Common myeloid progenitor, CD34-positive (primary cell): ENCODE results near the gene SPANXN2.

Source experiments
- CTCF ChIA-PET: fragments of 350-600 bp; sonication (Branson Sonifier 250); formaldehyde crosslinking; loops from one replicate; lab custom pipeline; 2021; ENCODE audit warnings: antibody characterized with exemption; lab: Charles Lee
- POLR2A ChIA-PET: fragments of 350-600 bp; sonication (Branson Sonifier 250); formaldehyde crosslinking; loops from one replicate; lab custom pipeline; 2021; ENCODE audit warnings: antibody characterized with exemption; lab: Charles Lee
- DNase-seq, 3 donors: peaks; one replicate each; pipeline versions ENCODE4 v3.0.0 to v3.0.0-alpha.2; 2013
- H3K27ac ChIP-seq, 2 experiments: 1 replicate in 1 of 2; 2 replicates in 1 of 2; pipeline ENCODE4 v1.7.0; 2013; ENCODE audit warnings: inconsistent platforms in 2 of 2, low read length in 2 of 2, mild to moderate bottlenecking in 2 of 2, low read depth in 1 of 2, moderate library complexity in 1 of 2; ENCODE audit not compliant: severe bottlenecking in 2 of 2, insufficient read depth in 1 of 2, poor library complexity in 1 of 2
- H3K27me3 ChIP-seq, 5 experiments: replicated peaks in 2 of 5; 1 replicate in 3 of 5; 2 replicates in 2 of 5; pipeline versions ENCODE4 v1.6.1 to v1.7.0; 2013; ENCODE audit warnings: low read length in 4 of 5, mild to moderate bottlenecking in 2 of 5, moderate library complexity in 2 of 5, inconsistent platforms in 1 of 5; ENCODE audit not compliant: insufficient read depth in 5 of 5, control insufficient read depth in 4 of 5
- H3K36me3 ChIP-seq, 4 experiments: 1 replicate in 2 of 4; 2 replicates in 2 of 4; pipeline versions ENCODE4 v1.6.1 to v1.7.0; 2013; ENCODE audit warnings: low read length in 3 of 4, control low read depth in 1 of 4, mild to moderate bottlenecking in 1 of 4; ENCODE audit not compliant: control insufficient read depth in 4 of 4, insufficient read depth in 4 of 4
- H3K4me1 ChIP-seq, 4 experiments: 1 replicate in 3 of 4; 2 replicates in 1 of 4; pipeline versions ENCODE4 v1.6.1 to v1.7.1; 2013; ENCODE audit warnings: low read length in 3 of 4, mild to moderate bottlenecking in 3 of 4, control low read depth in 1 of 4, inconsistent platforms in 1 of 4, moderate library complexity in 1 of 4; ENCODE audit not compliant: control insufficient read depth in 4 of 4, insufficient read depth in 4 of 4; ENCODE audit errors: control extremely low read depth in 1 of 4
- H3K4me3 ChIP-seq, 7 experiments: 1 replicate in 4 of 7; 2 replicates in 3 of 7; pipeline versions ENCODE4 v1.5.1 to v1.7.0; 2013; ENCODE audit warnings: mild to moderate bottlenecking in 7 of 7, low read length in 6 of 7, moderate library complexity in 6 of 7, inconsistent platforms in 2 of 7, low read depth in 2 of 7, control low read depth in 1 of 7; ENCODE audit not compliant: insufficient read depth in 4 of 7, control insufficient read depth in 1 of 7; ENCODE audit errors: extremely low read depth in 1 of 7
- H3K9me3 ChIP-seq, 5 experiments: 1 replicate in 4 of 5; 2 replicates in 1 of 5; pipeline versions ENCODE4 v1.6.1 to v1.7.1; 2013; ENCODE audit warnings: low read length in 4 of 5, mild to moderate bottlenecking in 2 of 5, inconsistent platforms in 1 of 5, low read depth in 1 of 5, moderate library complexity in 1 of 5; ENCODE audit not compliant: control insufficient read depth in 4 of 5, insufficient read depth in 2 of 5; ENCODE audit errors: control extremely low read depth in 1 of 5
- WGBS: methylation state at CpG from one replicate; pipeline ENCODE4 v1.1.5; 2013; ENCODE audit not compliant: insufficient coverage; 5-methylcytosine and 5-hydroxymethylcytosine counted together

The SPANXN2 gene

DNA sequence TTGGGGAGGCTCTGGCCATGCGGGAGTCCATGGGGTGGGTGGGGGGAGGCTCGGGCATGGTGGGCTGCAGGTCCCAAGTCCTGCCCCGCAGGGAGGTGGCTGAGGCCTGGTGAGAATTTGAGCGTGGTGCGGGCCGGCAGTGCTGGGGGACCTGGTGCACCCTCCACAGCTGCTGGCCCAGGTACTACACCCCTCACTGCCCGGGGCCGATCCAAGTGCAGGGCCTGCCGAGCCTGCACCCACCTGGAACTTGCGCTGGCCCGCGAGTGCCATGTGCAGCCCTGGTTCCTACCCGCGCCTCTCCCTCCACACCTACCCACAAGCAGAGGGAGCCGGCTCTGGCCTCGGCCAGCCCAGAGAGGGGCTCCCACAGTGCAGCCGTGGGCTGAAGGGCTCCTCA lies 5.7 kb upstream of the SPANXN2 start:
- ChIA-PET POLR2A (no interaction called here), CTCF (no interaction called here)
- Histone ChIP-seq H3K4me1 (no peaks in the 10 kb centered on the region), H3K27me3 (no peaks in the 10 kb centered on the region), H3K4me3 (no peak overlapping the region), H3K27ac (no peak overlapping the region), H3K36me3 (no peaks in the 10 kb centered on the region), H3K9me3 (no peaks in the 10 kb centered on the region)
- 95% methylated on average over 11 of the region's 17 CpGs for WGBS
- no peak for DNase-seq

DNA sequence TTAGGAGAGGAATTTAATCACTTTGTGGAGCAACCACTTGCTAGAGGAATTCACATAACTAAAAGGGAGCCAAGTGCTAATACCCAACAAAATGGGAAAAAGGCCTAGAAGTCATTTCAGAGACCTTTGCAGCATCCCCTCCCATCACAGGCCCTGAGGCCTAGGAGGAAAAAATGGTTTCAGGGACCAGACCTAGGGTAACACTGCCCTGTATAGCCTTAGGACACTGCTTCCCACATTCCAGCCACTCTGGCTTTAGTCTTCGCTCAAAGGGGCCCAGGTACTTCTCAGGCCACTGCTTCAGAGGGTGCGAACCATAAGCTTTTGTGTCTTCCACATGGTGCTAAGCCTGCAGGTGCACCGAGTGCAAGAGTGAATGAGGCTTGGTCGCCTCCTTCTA lies 19.1 kb downstream of the SPANXN2 start:
- H3K36me3 ChIP-seq = no peaks in the 10 kb centered on the region
- CTCF ChIA-PET = no interaction called here
- WGBS = 84% methylated on average over 4 of the region's 4 CpGs
- H3K4me3 ChIP-seq = no peak overlapping the region
- peaks cover 0 to 3% (median 1%) of the 10 kb centered on the region in 5 experiments for H3K9me3 ChIP-seq
- H3K27me3 ChIP-seq = no peaks in the 10 kb centered on the region
- POLR2A ChIA-PET = no interaction called here
- no peak overlapping the region for H3K27ac ChIP-seq
- no peaks in the 10 kb centered on the region for H3K4me1 ChIP-seq
- no peak for DNase-seq

DNA sequence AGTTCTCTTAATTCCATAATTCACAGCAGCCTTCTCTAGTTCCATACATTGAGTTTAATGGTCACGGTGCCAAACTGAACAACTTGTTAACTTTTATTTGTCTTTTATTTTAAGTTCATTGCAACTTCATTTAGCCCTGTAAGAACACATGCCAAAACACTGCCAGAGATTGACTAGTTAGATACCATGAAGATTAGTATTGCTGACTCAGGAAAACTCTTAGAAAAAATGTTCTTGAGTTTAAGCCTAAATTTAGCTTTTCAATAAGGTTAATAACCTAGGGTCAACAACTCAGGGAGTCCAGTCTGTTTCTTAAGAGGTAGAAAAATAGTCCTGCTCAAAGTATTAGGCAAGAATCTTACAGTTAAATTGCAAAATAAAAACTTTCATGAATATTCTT lies 25.7 kb downstream of the SPANXN2 start:
- H3K27ac ChIP-seq = no peak overlapping the region
- no peaks in the 10 kb centered on the region for H3K27me3 ChIP-seq
- H3K36me3 ChIP-seq = no peaks in the 10 kb centered on the region
- WGBS = 67% methylated on average over 1 of the region's 1 CpG
- CTCF ChIA-PET = no interaction called here
- no peak overlapping the region for H3K4me3 ChIP-seq
- POLR2A ChIA-PET = no interaction called here
- peaks cover 0 to 2% (median 0%) of the 10 kb centered on the region in 5 experiments for H3K9me3 ChIP-seq
- no peak for DNase-seq
- no peaks in the 10 kb centered on the region for H3K4me1 ChIP-seq

DNA sequence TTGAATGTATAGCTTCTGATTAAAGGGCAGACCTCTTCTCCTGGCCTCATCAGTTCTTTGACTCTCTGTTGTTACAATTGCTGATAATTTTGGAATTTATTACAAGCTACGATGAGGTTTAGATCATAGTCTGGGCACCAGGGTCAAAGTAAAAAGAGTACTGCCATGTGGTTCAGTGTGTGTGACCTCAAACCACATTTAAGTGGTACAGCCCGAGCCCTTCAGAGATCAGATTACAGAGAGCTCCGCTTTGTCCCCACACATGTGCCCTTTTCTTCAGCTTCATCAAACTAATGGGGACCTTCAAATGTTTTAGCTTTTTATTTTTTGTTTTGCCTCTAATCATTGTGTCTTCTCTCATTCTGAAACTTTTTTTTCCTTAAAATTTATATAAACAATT lies 37.1 kb downstream of the SPANXN2 start:
- no peak overlapping the region for H3K27ac ChIP-seq
- no peaks in the 10 kb centered on the region for H3K4me1 ChIP-seq
- H3K36me3 ChIP-seq = no peaks in the 10 kb centered on the region
- WGBS = 88% methylated on average over 3 of the region's 3 CpGs
- H3K4me3 ChIP-seq = no peak overlapping the region
- no peaks in the 10 kb centered on the region for H3K9me3 ChIP-seq
- DNase-seq = no peak
- ChIA-PET POLR2A (no interaction called here), CTCF (no interaction called here)
- H3K27me3 ChIP-seq = no peaks in the 10 kb centered on the region

DNA sequence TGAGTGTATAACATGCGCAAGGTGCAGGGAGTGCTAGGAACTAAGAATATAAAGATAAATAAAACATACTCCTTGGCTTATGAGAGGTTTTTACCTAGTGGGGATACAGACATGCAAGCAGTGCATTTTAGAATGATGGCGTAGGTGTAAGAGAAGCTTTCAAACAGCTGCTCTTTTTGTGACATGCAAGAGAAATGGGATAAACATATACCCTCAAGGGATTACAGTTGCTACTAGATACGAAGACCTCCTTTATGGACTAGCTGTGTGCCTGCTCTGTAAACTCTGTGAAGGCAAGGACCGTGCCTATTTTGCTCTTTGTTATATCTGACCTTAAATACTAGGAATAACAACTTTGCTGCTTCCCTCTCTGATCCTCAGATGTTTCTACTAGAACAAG lies 45.6 kb downstream of the SPANXN2 start:
- Histone ChIP-seq H3K4me3 (no peak overlapping the region), H3K9me3 (no peaks in the 10 kb centered on the region), H3K36me3 (no peaks in the 10 kb centered on the region), H3K4me1 (no peaks in the 10 kb centered on the region), H3K27me3 (no peaks in the 10 kb centered on the region), H3K27ac (no peak overlapping the region)
- ChIA-PET CTCF (no interaction called here), POLR2A (no interaction called here)
- no peak for DNase-seq
- 79% methylated on average over 2 of the region's 4 CpGs for WGBS

DNA sequence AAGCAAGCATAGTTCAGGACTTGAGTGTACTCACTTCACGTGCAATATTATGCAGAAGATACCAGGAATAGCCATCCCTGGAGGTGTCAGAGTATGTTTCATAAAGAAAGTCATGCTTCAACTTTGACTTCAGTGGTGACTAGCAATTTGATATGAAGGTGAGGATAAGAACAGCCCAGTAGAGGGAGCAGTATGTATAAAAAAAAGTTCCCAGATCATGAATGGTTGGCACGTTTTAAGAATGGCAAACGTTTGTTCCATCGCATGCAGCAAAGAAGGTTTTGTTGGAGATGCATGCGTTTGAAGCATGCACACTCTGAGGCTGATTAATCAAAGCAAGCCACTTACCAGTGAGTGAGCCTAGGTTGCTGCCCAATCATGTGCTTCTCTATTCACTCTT lies 51.2 kb downstream of the SPANXN2 start:
- DNase-seq = peak in 2 of 3 donors; percentile 21 to 26
- Histone ChIP-seq H3K27me3 (no peaks in the 10 kb centered on the region), H3K4me3 (no peak overlapping the region), H3K36me3 (no peaks in the 10 kb centered on the region), H3K27ac (no peak overlapping the region), H3K4me1 (no peaks in the 10 kb centered on the region), H3K9me3 (no peaks in the 10 kb centered on the region)
- ChIA-PET POLR2A (no interaction called here), CTCF (interaction anchor here (0.7 kb wide), 1 partner anchor 1223 kb away, joined by 3 read pairs; no protein-coding TSS in a partner anchor)
- WGBS = 3% methylated on average over 4 of the region's 5 CpGs

DNA sequence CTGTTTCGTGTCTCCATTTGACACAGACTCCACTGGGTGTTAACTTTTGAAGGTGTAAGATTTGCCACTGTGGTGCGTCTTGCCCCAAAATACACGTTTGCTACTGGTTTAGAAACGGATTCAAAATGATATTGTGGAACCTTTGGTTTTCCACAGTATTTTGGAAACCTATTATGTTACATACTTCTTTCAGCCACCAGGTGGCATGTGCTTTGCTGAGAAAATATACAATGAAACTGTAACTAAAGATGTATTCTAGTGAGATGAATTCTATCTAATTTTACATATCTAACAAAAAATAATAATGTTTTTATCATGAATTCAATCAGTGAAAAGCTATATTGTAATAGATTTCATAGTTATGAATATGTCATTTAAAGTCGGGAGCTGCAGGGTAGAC lies 56.2 kb downstream of the SPANXN2 start:
- H3K27ac ChIP-seq = no peak overlapping the region
- no peaks in the 10 kb centered on the region for H3K4me1 ChIP-seq
- CTCF ChIA-PET = interaction anchor here (1.2 kb wide), 1 partner anchor 1518 kb away, joined by 3 read pairs; no protein-coding TSS in a partner anchor
- 23% methylated on average over 3 of the region's 5 CpGs for WGBS
- no peaks in the 10 kb centered on the region for H3K9me3 ChIP-seq
- H3K27me3 ChIP-seq = no peaks in the 10 kb centered on the region
- H3K36me3 ChIP-seq = no peaks in the 10 kb centered on the region
- POLR2A ChIA-PET = no interaction called here
- H3K4me3 ChIP-seq = no peak overlapping the region
- DNase-seq = peak in 2 of 3 donors; percentile 24 to 30
